ENCODE measurements around the gene KREMEN1. TPM values are rescaled to one million over a fixed set of nuclear protein-coding genes. Genes with fewer than 3 reads are reported as not detected.

Gene KREMEN1
- total RNA-seq, 1 experiment from 2014 or later = 2.7 TPM

- Histone ChIP-seq H3K79me2 (ENCODE audit: low read length) (no peaks in the 10 kb centered on the region), H3K4me3 (ENCODE audit: low read length) (no peak overlapping the region), H3K27ac (ENCODE audit: low read length) (no peak overlapping the region), H3K4me2 (ENCODE audit: low read length) (no peak overlapping the region), H3K9me3 (ENCODE audit: low read length) (no peaks in the 10 kb centered on the region), H3K27me3 (ENCODE audit: low read length) (no peaks in the 10 kb centered on the region), H3K4me1 (ENCODE audit: insufficient read depth, low read length) (no peaks in the 10 kb centered on the region), H3F3A (ENCODE audit: low read length, unreplicated experiment) (no peaks in the 10 kb centered on the region), H3K9me2 (replicated peaks; ENCODE audit: low read length) (no peaks in the 10 kb centered on the region), H2AFZ (ENCODE audit: low read length) (no peak overlapping the region), H3K36me3 (ENCODE audit: low read depth, low read length) (no peaks in the 10 kb centered on the region), H4K20me1 (ENCODE audit: low read length) (no peaks in the 10 kb centered on the region), H3K9ac (ENCODE audit: low read length) (no peak overlapping the region)
- POLR2A ChIA-PET (ENCODE audit: unreplicated experiment) = no interaction called here
- intact Hi-C loops (cut with micrococcal nuclease) = no loop called here
- BruUV-seq (replicated peaks) = no TSS peak
- ATAC-seq (no peak), DNase-seq (no peak)
- TF ChIP-seq, protein P1, sequence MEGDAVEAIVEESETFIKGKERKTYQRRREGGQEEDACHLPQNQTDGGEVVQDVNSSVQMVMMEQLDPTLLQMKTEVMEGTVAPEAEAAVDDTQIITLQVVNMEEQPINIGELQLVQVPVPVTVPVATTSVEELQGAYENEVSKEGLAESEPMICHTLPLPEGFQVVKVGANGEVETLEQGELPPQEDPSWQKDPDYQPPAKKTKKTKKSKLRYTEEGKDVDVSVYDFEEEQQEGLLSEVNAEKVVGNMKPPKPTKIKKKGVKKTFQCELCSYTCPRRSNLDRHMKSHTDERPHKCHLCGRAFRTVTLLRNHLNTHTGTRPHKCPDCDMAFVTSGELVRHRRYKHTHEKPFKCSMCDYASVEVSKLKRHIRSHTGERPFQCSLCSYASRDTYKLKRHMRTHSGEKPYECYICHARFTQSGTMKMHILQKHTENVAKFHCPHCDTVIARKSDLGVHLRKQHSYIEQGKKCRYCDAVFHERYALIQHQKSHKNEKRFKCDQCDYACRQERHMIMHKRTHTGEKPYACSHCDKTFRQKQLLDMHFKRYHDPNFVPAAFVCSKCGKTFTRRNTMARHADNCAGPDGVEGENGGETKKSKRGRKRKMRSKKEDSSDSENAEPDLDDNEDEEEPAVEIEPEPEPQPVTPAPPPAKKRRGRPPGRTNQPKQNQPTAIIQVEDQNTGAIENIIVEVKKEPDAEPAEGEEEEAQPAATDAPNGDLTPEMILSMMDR (conservative IDR thresholded peaks at IDR 0.05; ENCODE audit: low read depth, low read length) = no peak
- TF ChIP-seq EZH2 (IDR thresholded peaks at IDR 0.05; ENCODE audit: low read length, unreplicated experiment) = no peak
- TF ChIP-seq EZH2phosphoT487 (IDR thresholded peaks at IDR 0.05; ENCODE audit: borderline replicate concordance, low read length) = no peak
- CTCF ChIA-PET = no interaction called here
These were observed 138.6 kb downstream of the KREMEN1 start for GRCh38 chr22:29211466-29211865.

DNA sequence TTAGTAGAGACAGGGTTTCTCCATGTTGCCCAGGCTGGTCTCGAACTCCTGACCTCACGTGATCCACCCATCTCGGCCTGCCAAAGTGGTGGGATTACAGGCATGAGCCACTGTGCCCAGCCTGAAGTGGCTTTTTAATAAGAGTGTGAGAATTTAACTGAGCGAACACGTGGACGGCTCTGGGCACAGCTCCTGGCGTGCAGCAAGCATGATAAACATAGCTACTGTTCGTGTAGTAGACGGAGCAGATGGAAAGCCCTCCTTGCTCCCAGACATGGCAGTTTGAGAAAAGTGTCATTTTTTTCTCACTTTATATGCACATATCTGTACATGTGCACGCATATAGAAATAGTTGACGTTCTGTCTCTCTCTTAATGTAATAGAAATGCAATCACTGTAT, 139.9 kb downstream of the KREMEN1 start:
- no TSS peak for BruUV-seq (replicated peaks)
- DNase-seq (no peak), ATAC-seq (no peak)
- H3K4me3 ChIP-seq (ENCODE audit: low read length) = no peak overlapping the region
- TF ChIP-seq, protein P1 (conservative IDR thresholded peaks at IDR 0.05; ENCODE audit: low read depth, low read length) = no peak
- TF ChIP-seq EZH2 (IDR thresholded peaks at IDR 0.05; ENCODE audit: low read length, unreplicated experiment) (no peak), EZH2phosphoT487 (IDR thresholded peaks at IDR 0.05; ENCODE audit: borderline replicate concordance, low read length) (no peak)
- H3K9ac ChIP-seq (ENCODE audit: low read length) = no peak overlapping the region
- no peaks in the 10 kb centered on the region for H3K4me1 ChIP-seq (ENCODE audit: insufficient read depth, low read length)
- no peaks in the 10 kb centered on the region for H3K36me3 ChIP-seq (ENCODE audit: low read depth, low read length)
- ChIA-PET POLR2A (ENCODE audit: unreplicated experiment) (no interaction called here), CTCF (no interaction called here)
- no peak overlapping the region for H3K27ac ChIP-seq (ENCODE audit: low read length)
- intact Hi-C loops (cut with micrococcal nuclease) = no loop called here
- no peak overlapping the region for H3K4me2 ChIP-seq (ENCODE audit: low read length)
- no peaks in the 10 kb centered on the region for H3F3A ChIP-seq (ENCODE audit: low read length, unreplicated experiment)
- H3K79me2 ChIP-seq (ENCODE audit: low read length) = no peaks in the 10 kb centered on the region
- H3K9me3 ChIP-seq (ENCODE audit: low read length) = no peaks in the 10 kb centered on the region
- no peaks in the 10 kb centered on the region for H4K20me1 ChIP-seq (ENCODE audit: low read length)
- H2AFZ ChIP-seq (ENCODE audit: low read length) = no peak overlapping the region
- no peaks in the 10 kb centered on the region for H3K27me3 ChIP-seq (ENCODE audit: low read length)
- no peaks in the 10 kb centered on the region for H3K9me2 ChIP-seq (replicated peaks; ENCODE audit: low read length)

- CTCF ChIA-PET = no interaction called here
- ATAC-seq = no peak
These were observed 140.7 kb downstream of the KREMEN1 start for GRCh38 chr22:29213493-29213892.

More at GRCh38 chr22:29213493-29213892, 140.7 kb downstream of the KREMEN1 start:
- Histone ChIP-seq H2AFZ (ENCODE audit: low read length) (no peak overlapping the region), H3F3A (ENCODE audit: low read length, unreplicated experiment) (no peaks in the 10 kb centered on the region), H3K9ac (ENCODE audit: low read length) (no peak overlapping the region), H3K4me3 (ENCODE audit: low read length) (no peak overlapping the region), H3K79me2 (ENCODE audit: low read length) (no peaks in the 10 kb centered on the region), H3K9me3 (ENCODE audit: low read length) (no peaks in the 10 kb centered on the region), H4K20me1 (ENCODE audit: low read length) (no peaks in the 10 kb centered on the region), H3K4me2 (ENCODE audit: low read length) (no peak overlapping the region), H3K27ac (ENCODE audit: low read length) (no peak overlapping the region), H3K36me3 (ENCODE audit: low read depth, low read length) (no peaks in the 10 kb centered on the region), H3K9me2 (replicated peaks; ENCODE audit: low read length) (no peaks in the 10 kb centered on the region), H3K4me1 (ENCODE audit: insufficient read depth, low read length) (no peaks in the 10 kb centered on the region), H3K27me3 (ENCODE audit: low read length) (no peaks in the 10 kb centered on the region)
- BruUV-seq (replicated peaks) = no TSS peak
- POLR2A ChIA-PET (ENCODE audit: unreplicated experiment) = no interaction called here
- intact Hi-C loops (cut with micrococcal nuclease) = no loop called here
- no peak for DNase-seq
- TF ChIP-seq EZH2phosphoT487 (IDR thresholded peaks at IDR 0.05; ENCODE audit: borderline replicate concordance, low read length) = no peak
- TF ChIP-seq EZH2 (IDR thresholded peaks at IDR 0.05; ENCODE audit: low read length, unreplicated experiment) = no peak
- TF ChIP-seq, protein P1 (conservative IDR thresholded peaks at IDR 0.05; ENCODE audit: low read depth, low read length) = no peak

Data from PC-3 (cell line).